Activated effector memory CD4-positive, alpha-beta T cell treated with Interleukin-2 at 50 U/mL for 16 hours (primary cell): ENCODE results near the gene CEP20.
"Not testable (repeated sequence)": the region's sequence is repeated elsewhere in the genome, so short reads cannot be mapped to it uniquely, and the experiment has no call there.

Source experiments
- DNase-seq: peaks from one replicate; pipeline ENCODE4 v3.0.0-alpha.2; 2020

CEP20 gene

GRCh38 chr16:15856901-15857698 lies 31.3 kb downstream of the CEP20 start, which contains the start of gene MYH11:
Gene MYH11, minus strand, starts transcription at chr16:15857028. Its CDS starts 18,776 bp downstream, at chr16:15838252.
- DNase-seq: no peak

GRCh38 chr16:15856182-15856581 lies 32.2 kb downstream of the CEP20 start:
- no peak for DNase-seq

- no peak for DNase-seq
Observed at GRCh38 chr16:15855704-15856003, 32.7 kb downstream of the CEP20 start.

- DNase-seq: no peak
Observed at GRCh38 chr16:15854906-15855703, 33.3 kb downstream of the CEP20 start.

GRCh38 chr16:15854061-15854460 lies 34.3 kb downstream of the CEP20 start:
- no peak for DNase-seq

GRCh38 chr16:15853021-15853420 lies 35.4 kb downstream of the CEP20 start:
- DNase-seq: no peak

- not testable (repeated sequence) for DNase-seq
Observed at GRCh38 chr16:15850555-15850954, 37.8 kb downstream of the CEP20 start.

GRCh38 chr16:15849209-15849981 lies 39.0 kb downstream of the CEP20 start:
- no peak for DNase-seq

- DNase-seq: no peak
Observed at GRCh38 chr16:15847611-15848175, 40.7 kb downstream of the CEP20 start.

GRCh38 chr16:15846510-15846909 lies 41.9 kb downstream of the CEP20 start:
- no peak for DNase-seq

GRCh38 chr16:15843635-15844279 lies 44.6 kb downstream of the CEP20 start:
- DNase-seq: no peak

GRCh38 chr16:15839204-15839603 lies 49.2 kb downstream of the CEP20 start:
- not testable (repeated sequence) for DNase-seq

GRCh38 chr16:15837761-15838160 lies 50.6 kb downstream of the CEP20 start:
- DNase-seq: no peak

GRCh38 chr16:15836965-15837611 lies 51.3 kb downstream of the CEP20 start:
- DNase-seq: no peak

- DNase-seq: no peak
Observed at GRCh38 chr16:15836074-15836473, 52.3 kb downstream of the CEP20 start.

GRCh38 chr16:15835136-15835878 lies 53.1 kb downstream of the CEP20 start:
- no peak for DNase-seq

GRCh38 chr16:15834502-15834901 lies 53.9 kb downstream of the CEP20 start:
- no peak for DNase-seq

GRCh38 chr16:15833541-15833940 lies 54.9 kb downstream of the CEP20 start:
- no peak for DNase-seq

- no peak for DNase-seq
Observed at GRCh38 chr16:15832241-15832640, 56.2 kb downstream of the CEP20 start.

GRCh38 chr16:15830832-15831451 lies 57.5 kb downstream of the CEP20 start:
- no peak for DNase-seq

- no peak for DNase-seq
Observed at GRCh38 chr16:15829460-15829859, 58.9 kb downstream of the CEP20 start.
